Loucy (cell line): ENCODE measurements around the gene CACNA1B.

ENCODE experiments used
- H2AFZ ChIP-seq: fragments of 200-600 bp; sonication (generic); 2 replicates; pipeline ENCODE4 v1.6.0; 2016; ENCODE audit warnings: antibody characterized with exemption, mild to moderate bottlenecking, low read length, moderate library complexity
- H3F3A ChIP-seq: fragments of 200-600 bp; 2 replicates; pipeline ENCODE4 v1.6.0; 2016; ENCODE audit warnings: antibody characterized with exemption, low read depth, mild to moderate bottlenecking
- H3K27me3 ChIP-seq: fragments of 200-600 bp; sonication (generic); 2 replicates; pipeline ENCODE4 v1.6.1; 2014; ENCODE audit warnings: low read length, mild to moderate bottlenecking; ENCODE audit not compliant: insufficient read depth, poor library complexity, severe bottlenecking
- H3K36me3 ChIP-seq: fragments of 200-600 bp; sonication (generic); 2 replicates; pipeline ENCODE4 v1.6.1; 2016; ENCODE audit warnings: low read length; ENCODE audit not compliant: insufficient read depth
- H3K4me1 ChIP-seq: fragments of 200-600 bp; sonication (generic); 2 replicates; pipeline ENCODE4 v1.5.1; 2014; ENCODE audit warnings: low read length, mild to moderate bottlenecking; ENCODE audit not compliant: insufficient read depth, poor library complexity, severe bottlenecking
- H3K4me2 ChIP-seq: fragments of 200-600 bp; sonication (generic); 2 replicates; pipeline ENCODE4 v1.6.0; 2014; ENCODE audit warnings: antibody characterized with exemption, low read length, low read depth, mild to moderate bottlenecking; ENCODE audit not compliant: poor library complexity, severe bottlenecking
- H3K4me3 ChIP-seq: fragments of 200-600 bp; sonication (generic); 2 replicates; pipeline ENCODE4 v1.5.1; 2014; ENCODE audit warnings: low read length, mild to moderate bottlenecking, mixed read lengths; ENCODE audit not compliant: poor library complexity, severe bottlenecking
- H3K79me2 ChIP-seq: fragments of 200-600 bp; sonication (generic); 2 replicates; pipeline ENCODE4 v1.6.1; 2014; ENCODE audit warnings: low read length; ENCODE audit not compliant: insufficient read depth
- H3K9ac ChIP-seq: fragments of 200-600 bp; sonication (generic); 2 replicates; pipeline ENCODE4 v1.6.0; 2014; ENCODE audit warnings: mild to moderate bottlenecking, low read depth, low read length, moderate library complexity; ENCODE audit not compliant: poor library complexity, severe bottlenecking
- H3K9me2 ChIP-seq: fragments of 200-600 bp; sonication (generic); replicated peaks from 2 replicates; pipeline ENCODE4 v1.6.1; 2016; ENCODE audit warnings: low read depth, low read length, mixed read lengths
- H3K9me3 ChIP-seq: fragments of 200-600 bp; sonication (generic); 2 replicates; pipeline ENCODE4 v1.6.1; 2014; ENCODE audit warnings: mild to moderate bottlenecking, antibody characterized with exemption, low read length, low read depth; ENCODE audit not compliant: insufficient read depth
- H4K20me1 ChIP-seq: fragments of 200-600 bp; sonication (generic); 2 replicates; pipeline ENCODE4 v1.6.0; 2014; ENCODE audit warnings: antibody characterized with exemption, low read length, mild to moderate bottlenecking; ENCODE audit not compliant: insufficient read depth, poor library complexity, severe bottlenecking
- EZH2phosphoT487 ChIP-seq: fragments of 200-600 bp; IDR thresholded peaks from 2 replicates; pipeline ENCODE4 v1.6.1; 2018; ENCODE audit warnings: antibody characterized with exemption, mild to moderate bottlenecking, moderate library complexity, borderline replicate concordance
- TF ChIP-seq, protein P1 (sequence below): fragments of 200-600 bp; sonication (generic); conservative IDR thresholded peaks from 2 replicates; pipeline ENCODE4 v1.5.1; 2014; ENCODE audit warnings: mild to moderate bottlenecking, antibody characterized with exemption, low read length

The CACNA1B gene

GRCh38 chr9:137953683-137954438 lies 76.3 kb downstream of the CACNA1B start:
- H3K4me2 ChIP-seq: no peak overlapping the region
- H3K4me3 ChIP-seq: no peak overlapping the region
- no peaks in the 10 kb centered on the region for H3K79me2 ChIP-seq
- no peaks in the 10 kb centered on the region for H3K4me1 ChIP-seq
- H3K36me3 ChIP-seq: no peaks in the 10 kb centered on the region
- H2AFZ ChIP-seq: no peak overlapping the region
- no peaks in the 10 kb centered on the region for H3K27me3 ChIP-seq
- peaks cover 43% of the 10 kb centered on the region; the same call in 1 of the 2 replicates for H3K9me3 ChIP-seq
- H4K20me1 ChIP-seq: no peaks in the 10 kb centered on the region
- no peaks in the 10 kb centered on the region for H3K9me2 ChIP-seq
- TF ChIP-seq, protein P1, sequence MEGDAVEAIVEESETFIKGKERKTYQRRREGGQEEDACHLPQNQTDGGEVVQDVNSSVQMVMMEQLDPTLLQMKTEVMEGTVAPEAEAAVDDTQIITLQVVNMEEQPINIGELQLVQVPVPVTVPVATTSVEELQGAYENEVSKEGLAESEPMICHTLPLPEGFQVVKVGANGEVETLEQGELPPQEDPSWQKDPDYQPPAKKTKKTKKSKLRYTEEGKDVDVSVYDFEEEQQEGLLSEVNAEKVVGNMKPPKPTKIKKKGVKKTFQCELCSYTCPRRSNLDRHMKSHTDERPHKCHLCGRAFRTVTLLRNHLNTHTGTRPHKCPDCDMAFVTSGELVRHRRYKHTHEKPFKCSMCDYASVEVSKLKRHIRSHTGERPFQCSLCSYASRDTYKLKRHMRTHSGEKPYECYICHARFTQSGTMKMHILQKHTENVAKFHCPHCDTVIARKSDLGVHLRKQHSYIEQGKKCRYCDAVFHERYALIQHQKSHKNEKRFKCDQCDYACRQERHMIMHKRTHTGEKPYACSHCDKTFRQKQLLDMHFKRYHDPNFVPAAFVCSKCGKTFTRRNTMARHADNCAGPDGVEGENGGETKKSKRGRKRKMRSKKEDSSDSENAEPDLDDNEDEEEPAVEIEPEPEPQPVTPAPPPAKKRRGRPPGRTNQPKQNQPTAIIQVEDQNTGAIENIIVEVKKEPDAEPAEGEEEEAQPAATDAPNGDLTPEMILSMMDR: no peak
- TF ChIP-seq EZH2phosphoT487: no peak
- H3K9ac ChIP-seq: no peak overlapping the region
- no peaks in the 10 kb centered on the region for H3F3A ChIP-seq

- no peaks in the 10 kb centered on the region for H3K4me1 ChIP-seq
- no peak overlapping the region for H2AFZ ChIP-seq
- H3K9ac ChIP-seq: no peak overlapping the region
- H3K9me2 ChIP-seq: no peaks in the 10 kb centered on the region
- no peaks in the 10 kb centered on the region for H3F3A ChIP-seq
- no peaks in the 10 kb centered on the region for H3K36me3 ChIP-seq
- peaks cover 39% of the 10 kb centered on the region; the same call in 1 of the 2 replicates for H3K9me3 ChIP-seq
- no peak overlapping the region for H3K4me2 ChIP-seq
- H3K79me2 ChIP-seq: no peaks in the 10 kb centered on the region
- H4K20me1 ChIP-seq: no peaks in the 10 kb centered on the region
- TF ChIP-seq, protein P1: no peak
- TF ChIP-seq EZH2phosphoT487: no peak
- H3K27me3 ChIP-seq: no peaks in the 10 kb centered on the region
- no peak overlapping the region for H3K4me3 ChIP-seq
Measured at GRCh38 chr9:137955224-137955570, 77.6 kb downstream of the CACNA1B start.

- no peak overlapping the region for H3K4me3 ChIP-seq
- no peaks in the 10 kb centered on the region for H3K27me3 ChIP-seq
- no peak overlapping the region for H2AFZ ChIP-seq
- no peaks in the 10 kb centered on the region for H3K9me2 ChIP-seq
- H3K4me1 ChIP-seq: no peaks in the 10 kb centered on the region
- H3F3A ChIP-seq: no peaks in the 10 kb centered on the region
- H3K4me2 ChIP-seq: no peak overlapping the region
- H4K20me1 ChIP-seq: no peaks in the 10 kb centered on the region
- H3K9ac ChIP-seq: no peak overlapping the region
- TF ChIP-seq EZH2phosphoT487: no peak
- TF ChIP-seq, protein P1: no peak
- H3K9me3 ChIP-seq: peaks cover 39% of the 10 kb centered on the region; the same call in 1 of the 2 replicates
- no peaks in the 10 kb centered on the region for H3K36me3 ChIP-seq
- H3K79me2 ChIP-seq: no peaks in the 10 kb centered on the region
Measured at GRCh38 chr9:137955586-137955985, 78.0 kb downstream of the CACNA1B start.
